ENCODE results near the gene TEX22. TPM values are rescaled to one million over a fixed set of nuclear protein-coding genes. Genes with fewer than 3 reads are reported as not detected.
A peak's percentile ranks its signal among the peaks of the same experiment; 100 is the strongest.

TEX22 gene
- total RNA-seq, 1 donor, result 1.1 TPM

- no peak for DNase-seq (ENCODE audit: low read depth in 2 of 3, low spot score in 2 of 3)
These were observed 15.1 kb upstream of the TEX22 start for GRCh38 chr14:105383083-105383730.

- DNase-seq (ENCODE audit: low read depth in 2 of 3, low spot score in 2 of 3), result no peak
These were observed 14.2 kb upstream of the TEX22 start for GRCh38 chr14:105384041-105384557.

- DNase-seq (ENCODE audit: low read depth in 2 of 3, low spot score in 2 of 3), result no peak
These were observed 13.6 kb upstream of the TEX22 start for GRCh38 chr14:105384605-105385321.

GRCh38 chr14:105385322-105385637 is 13.1 kb upstream of the TEX22 start:
- no peak for DNase-seq (ENCODE audit: low read depth in 2 of 3, low spot score in 2 of 3)

- no peak for DNase-seq (ENCODE audit: low read depth in 2 of 3, low spot score in 2 of 3)
These were observed 12.5 kb upstream of the TEX22 start for GRCh38 chr14:105385698-105386365.

GRCh38 chr14:105386581-105387529 is 11.5 kb upstream of the TEX22 start:
- no peak for DNase-seq (ENCODE audit: low read depth in 2 of 3, low spot score in 2 of 3)

- no peak for DNase-seq (ENCODE audit: low read depth in 2 of 3, low spot score in 2 of 3)
These were observed 10.8 kb upstream of the TEX22 start for GRCh38 chr14:105387530-105387922.

- no peak for DNase-seq (ENCODE audit: low read depth in 2 of 3, low spot score in 2 of 3)
These were observed 10.0 kb upstream of the TEX22 start for GRCh38 chr14:105388110-105388951.

- DNase-seq (ENCODE audit: low read depth in 2 of 3, low spot score in 2 of 3), result no peak
These were observed 9.4 kb upstream of the TEX22 start for GRCh38 chr14:105388976-105389375.

GRCh38 chr14:105389534-105389933 is 8.8 kb upstream of the TEX22 start:
- DNase-seq (ENCODE audit: low read depth in 2 of 3, low spot score in 2 of 3), result no peak

GRCh38 chr14:105389976-105390848 is 8.1 kb upstream of the TEX22 start:
- peak in 1 of 3 donors; percentile 50 for DNase-seq (ENCODE audit: low read depth in 2 of 3, low spot score in 2 of 3)

- DNase-seq (ENCODE audit: low read depth in 2 of 3, low spot score in 2 of 3), result no peak
These were observed 7.4 kb upstream of the TEX22 start for GRCh38 chr14:105390849-105391500.

GRCh38 chr14:105391541-105391940 is 6.8 kb upstream of the TEX22 start:
- DNase-seq (ENCODE audit: low read depth in 2 of 3, low spot score in 2 of 3), result no peak

- no peak for DNase-seq (ENCODE audit: low read depth in 2 of 3, low spot score in 2 of 3)
These were observed 5.9 kb upstream of the TEX22 start for GRCh38 chr14:105392131-105393090.

GRCh38 chr14:105393151-105393550 is 5.2 kb upstream of the TEX22 start:
- no peak for DNase-seq (ENCODE audit: low read depth in 2 of 3, low spot score in 2 of 3)

GRCh38 chr14:105394714-105395537 is 3.4 kb upstream of the TEX22 start:
- DNase-seq (ENCODE audit: low read depth in 2 of 3, low spot score in 2 of 3), result no peak
